Activated naive CD4-positive, alpha-beta T cell treated with anti-CD3 and anti-CD28 coated beads for 36 hours (primary cell): ENCODE results near the gene RHBDF2. TPM values are rescaled to one million over a fixed set of nuclear protein-coding genes. Genes with fewer than 3 reads are reported as not detected.

Experiments used
- CTCF ChIA-PET: fragments of 350-600 bp; sonication (Branson Sonifier 250); formaldehyde crosslinking; loops from one replicate; lab custom pipeline; 2021; ENCODE audit warnings: antibody characterized with exemption; lab: Charles Lee
- DNase-seq: peaks from one replicate; pipeline ENCODE4 v3.0.0-alpha.2; 2020
- H3K27ac Mint-ChIP-seq: one replicate; pipeline ENCODE4 v1.8.0; 2021; ENCODE audit warnings: mild to moderate bottlenecking, mixed read lengths
- H3K27me3 Mint-ChIP-seq: one replicate; pipeline ENCODE4 v1.8.0; 2021; ENCODE audit warnings: low read depth, mixed read lengths
- H3K36me3 Mint-ChIP-seq: one replicate; pipeline ENCODE4 v1.8.0; 2021; ENCODE audit warnings: low read depth, mixed read lengths
- H3K4me1 Mint-ChIP-seq: one replicate; pipeline ENCODE4 v1.8.0; 2021; ENCODE audit warnings: low read depth, mixed read lengths
- H3K4me3 Mint-ChIP-seq: one replicate; pipeline ENCODE4 v1.8.0; 2021; ENCODE audit warnings: mild to moderate bottlenecking, moderate library complexity, mixed read lengths
- H3K9me3 Mint-ChIP-seq: one replicate; pipeline ENCODE4 v1.8.0; 2021; ENCODE audit warnings: mixed read lengths
- intact Hi-C: fragments of 100-400 bp; cut with micrococcal nuclease; formaldehyde crosslinking; loops from one replicate; pipeline ENCODE4 v1.15.1; 2023
- total RNA-seq, 2 experiments: library from RNA; stranded (reverse); gene quantifications; one replicate each; pipeline ENCODE4 v1.2.3, GENCODE V29; 2021

Gene RHBDF2
- total RNA-seq, 2 experiments from 2014 or later, result 13.3 to 13.4 TPM

GRCh38 chr17:76469991-76470739 lies 31.1 kb downstream of the RHBDF2 start:
- no peak overlapping the region for H3K4me3 Mint-ChIP-seq
- no peaks in the 10 kb centered on the region for H3K27me3 Mint-ChIP-seq
- H3K4me1 Mint-ChIP-seq, result peaks cover 2% of the 10 kb centered on the region
- H3K27ac Mint-ChIP-seq, result no peak overlapping the region
- no peaks in the 10 kb centered on the region for H3K9me3 Mint-ChIP-seq
- H3K36me3 Mint-ChIP-seq, result peaks cover 3% of the 10 kb centered on the region
- CTCF ChIA-PET, result no interaction called here
- DNase-seq, result no peak
- intact Hi-C loops, result no loop called here

DNA sequence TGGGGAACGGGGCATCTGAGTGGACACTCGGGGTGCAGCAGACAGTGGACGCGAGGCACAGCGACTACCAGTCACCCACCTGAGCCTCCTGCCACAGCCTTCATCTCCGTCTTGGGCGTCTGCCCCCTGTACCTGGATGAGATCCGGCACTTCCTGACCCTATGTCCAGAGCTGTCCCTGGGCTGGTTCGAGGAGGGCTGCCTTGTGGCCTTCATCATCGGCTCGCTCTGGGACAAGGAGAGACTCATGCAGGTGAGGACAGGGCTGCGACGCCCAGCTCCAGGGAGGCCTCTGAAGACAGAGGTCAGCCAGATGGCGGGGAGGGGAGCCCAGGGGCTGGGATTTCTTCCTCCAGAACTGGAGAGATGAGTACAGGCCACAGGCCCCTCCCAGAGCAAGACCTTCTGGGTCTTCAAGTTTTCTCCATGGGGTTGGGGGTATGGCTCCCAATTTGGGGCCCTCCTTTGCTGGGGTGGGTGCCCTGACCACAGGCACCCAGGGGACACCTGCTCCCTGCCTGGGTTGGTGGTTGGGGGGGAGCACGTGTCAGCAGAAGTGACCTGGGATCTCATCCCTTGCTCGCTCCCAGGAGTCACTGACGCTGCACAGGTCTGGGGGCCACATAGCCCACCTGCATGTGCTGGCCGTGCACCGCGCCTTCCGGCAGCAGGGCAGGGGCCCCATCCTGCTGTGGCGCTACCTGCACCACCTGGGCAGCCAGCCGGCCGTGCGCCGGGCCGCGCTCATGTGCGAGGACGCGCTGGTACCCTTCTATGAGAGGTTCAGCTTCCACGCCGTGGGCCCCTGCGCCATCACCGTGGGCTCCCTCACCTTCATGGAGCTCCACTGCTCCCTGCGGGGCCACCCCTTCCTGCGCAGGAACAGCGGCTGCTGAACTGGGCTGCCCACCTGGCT lies 31.9 kb downstream of the RHBDF2 start:
- H3K27me3 Mint-ChIP-seq, result no peaks in the 10 kb centered on the region
- no peaks in the 10 kb centered on the region for H3K9me3 Mint-ChIP-seq
- H3K4me3 Mint-ChIP-seq, result no peak overlapping the region
- no peak for DNase-seq
- no peak overlapping the region for H3K27ac Mint-ChIP-seq
- H3K36me3 Mint-ChIP-seq, result peaks cover 3% of the 10 kb centered on the region
- peaks cover 2% of the 10 kb centered on the region for H3K4me1 Mint-ChIP-seq
- intact Hi-C loops, result no loop called here
- CTCF ChIA-PET, result no interaction called here

- DNase-seq, result no peak
- CTCF ChIA-PET, result interaction anchor here (5.6 kb wide), 1 partner anchor 38 kb away, joined by 58 read pairs; no protein-coding TSS in a partner anchor
- Mint-ChIP-seq H3K4me1 (peaks cover 2% of the 10 kb centered on the region), H3K4me3 (no peak overlapping the region), H3K36me3 (peaks cover 3% of the 10 kb centered on the region), H3K9me3 (no peaks in the 10 kb centered on the region), H3K27ac (no peak overlapping the region), H3K27me3 (no peaks in the 10 kb centered on the region)
- intact Hi-C loops, result no loop called here
Measured at GRCh38 chr17:76468634-76469010, 32.6 kb downstream of the RHBDF2 start.

DNA sequence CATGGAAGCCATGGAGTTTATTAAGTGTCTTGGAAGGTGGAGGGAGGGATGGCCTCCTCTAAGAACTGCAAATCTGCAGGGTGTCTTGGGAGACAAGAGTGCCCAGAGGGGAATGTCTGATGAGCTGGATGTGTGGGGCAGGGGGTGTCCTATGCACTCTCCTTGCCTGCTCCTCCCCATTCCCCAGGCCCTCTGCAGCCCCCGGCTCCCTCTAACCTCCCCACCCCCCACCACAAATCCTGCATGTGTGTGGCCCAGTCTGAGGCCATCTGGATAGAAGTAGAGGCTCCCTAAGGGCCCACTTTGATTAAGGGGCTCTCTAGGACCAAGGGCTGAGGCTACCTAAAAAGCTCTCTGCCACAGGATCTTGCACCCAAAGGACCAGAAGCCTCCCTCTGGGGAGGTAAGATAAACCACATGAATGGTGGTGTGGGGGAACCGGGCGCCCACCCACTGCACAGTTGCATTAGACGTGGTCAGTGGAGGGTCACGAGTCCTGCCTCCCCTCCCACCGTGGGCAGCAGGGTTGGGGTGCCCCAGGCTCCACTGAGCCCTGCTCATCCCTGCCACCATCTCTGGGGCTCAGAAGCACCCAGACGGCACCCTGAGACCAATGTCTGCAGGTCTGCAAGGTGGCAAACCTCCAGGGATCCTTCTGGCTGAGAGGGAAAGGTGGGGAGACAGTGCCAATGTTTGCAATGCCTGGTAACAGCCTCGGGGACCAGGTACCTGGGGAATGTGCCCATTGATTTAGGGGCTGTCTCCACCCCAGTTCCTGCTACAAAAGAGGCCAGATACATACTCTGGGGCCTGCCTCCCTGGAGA lies 33.2 kb downstream of the RHBDF2 start:
- DNase-seq, result no peak
- Mint-ChIP-seq H3K27ac (no peak overlapping the region), H3K4me1 (peaks cover 2% of the 10 kb centered on the region), H3K9me3 (no peaks in the 10 kb centered on the region), H3K4me3 (no peak overlapping the region), H3K27me3 (no peaks in the 10 kb centered on the region), H3K36me3 (no peaks in the 10 kb centered on the region)
- CTCF ChIA-PET, result interaction anchor here (0.6 to 5.6 kb wide), 11 partner anchors 9 to 74 kb away, joined by 3 to 58 read pairs (median 6); partner anchors contain the start of gene RHBDF2
- intact Hi-C loops, result no loop called here

DNA sequence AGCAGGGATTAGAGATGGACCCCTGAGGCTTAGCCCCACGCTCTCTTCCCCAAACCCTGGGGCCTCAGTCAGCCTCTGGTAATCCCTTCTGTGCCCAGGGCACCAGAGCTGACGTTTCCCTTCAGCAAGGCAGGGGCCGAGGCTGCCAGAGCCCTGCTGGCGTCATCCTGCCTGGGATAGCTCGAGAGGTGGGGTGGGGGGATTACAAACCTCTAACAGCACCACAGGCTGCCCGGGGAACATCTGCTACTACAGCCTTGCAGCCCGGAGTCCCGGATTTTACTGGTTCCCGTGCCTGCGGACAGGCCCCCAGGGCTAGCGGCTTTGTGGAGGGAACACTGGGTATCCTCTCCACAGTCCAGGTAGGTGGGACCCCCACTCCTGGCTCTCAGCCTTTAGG lies 33.9 kb downstream of the RHBDF2 start, which contains the start of gene AANAT:
TSS of gene AANAT (plus strand) at position 238 of the 400 bp plus-strand sequence. CDS start 1,144 bp downstream, outside the sequence.
- H3K27ac Mint-ChIP-seq, result no peak within 1 kb of the TSS
- CTCF ChIA-PET, result interaction anchor here (0.6 to 5.6 kb wide), 15 partner anchors 10 to 73 kb away, joined by 3 to 58 read pairs (median 5); partner anchors contain the start of genes RHBDF2 and UBE2O
- no peaks in the 10 kb centered on the region for H3K9me3 Mint-ChIP-seq
- no peaks in the 10 kb centered on the region for H3K36me3 Mint-ChIP-seq
- intact Hi-C loops, result no loop called here
- no peak for DNase-seq
- no peak within 1 kb of the TSS for H3K4me3 Mint-ChIP-seq
- H3K4me1 Mint-ChIP-seq, result peaks cover 2% of the 10 kb centered on the region
- H3K27me3 Mint-ChIP-seq, result no peaks in the 10 kb centered on the region

- CTCF ChIA-PET, result interaction anchor here (0.8 to 5.6 kb wide), 18 partner anchors 9 to 157 kb away, joined by 3 to 58 read pairs (median 4); partner anchors contain the start of genes RHBDF2 and UBE2O
- Mint-ChIP-seq H3K36me3 (no peaks in the 10 kb centered on the region), H3K27me3 (no peaks in the 10 kb centered on the region), H3K4me1 (peaks cover 2% of the 10 kb centered on the region), H3K27ac (no peak overlapping the region), H3K4me3 (no peak overlapping the region), H3K9me3 (no peaks in the 10 kb centered on the region)
- DNase-seq, result no peak
- intact Hi-C loops, result loop anchor here (1.0 kb wide), 3 partner anchors 40 to 81 kb away; no protein-coding TSS in a partner anchor
Measured at GRCh38 chr17:76466775-76467130, 34.5 kb downstream of the RHBDF2 start.

DNA sequence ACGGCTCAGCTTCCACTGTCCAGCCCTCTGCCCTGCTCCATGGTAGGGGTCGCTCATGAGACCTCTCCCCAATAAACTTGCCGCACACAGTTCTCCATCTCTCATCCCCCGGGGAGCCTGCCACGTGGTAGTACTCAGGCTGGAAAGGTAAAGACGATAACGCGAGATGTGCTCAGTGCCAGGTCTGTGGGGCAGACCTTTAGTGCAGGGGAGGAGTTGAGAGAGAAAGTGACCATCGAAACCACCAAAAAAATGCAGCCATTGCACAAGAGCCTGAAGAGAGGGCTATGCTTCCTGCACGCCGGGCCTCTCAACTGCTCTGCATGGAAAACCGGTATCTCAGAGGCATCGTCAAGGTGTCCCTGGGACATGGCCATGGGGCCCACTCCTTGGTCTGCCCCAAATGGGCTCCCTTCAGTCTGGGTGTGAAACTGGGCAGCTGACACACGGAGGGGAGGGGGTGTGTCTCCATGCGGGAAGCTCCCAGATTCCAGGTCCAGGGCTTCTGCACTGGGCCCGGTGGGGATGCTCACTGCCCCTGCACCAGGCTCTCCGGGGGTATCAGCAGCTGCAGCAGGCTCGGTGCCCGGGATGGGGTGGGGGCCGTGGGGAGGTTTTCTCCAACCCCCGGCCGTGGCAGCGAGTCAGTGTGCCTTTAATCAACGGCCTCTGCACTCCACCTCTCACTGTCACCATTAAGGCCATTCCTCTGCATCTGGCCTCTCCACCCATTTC lies 38.5 kb downstream of the RHBDF2 start:
- H3K27me3 Mint-ChIP-seq, result no peaks in the 10 kb centered on the region
- no peaks in the 10 kb centered on the region for H3K9me3 Mint-ChIP-seq
- H3K27ac Mint-ChIP-seq, result no peak overlapping the region
- no peak for DNase-seq
- peaks cover 2% of the 10 kb centered on the region for H3K4me1 Mint-ChIP-seq
- intact Hi-C loops, result no loop called here
- CTCF ChIA-PET, result interaction anchor here (0.9 to 5.6 kb wide), 5 partner anchors 37 to 54 kb away, joined by 3 to 58 read pairs (median 5); no protein-coding TSS in a partner anchor
- no peak overlapping the region for H3K4me3 Mint-ChIP-seq
- H3K36me3 Mint-ChIP-seq, result no peaks in the 10 kb centered on the region

GRCh38 chr17:76461765-76462555 lies 39.3 kb downstream of the RHBDF2 start:
- DNase-seq, result no peak
- no peaks in the 10 kb centered on the region for H3K36me3 Mint-ChIP-seq
- H3K9me3 Mint-ChIP-seq, result no peaks in the 10 kb centered on the region
- CTCF ChIA-PET, result interaction anchor here (0.6 to 1.4 kb wide), 5 partner anchors 37 to 293 kb away, joined by 3 to 6 read pairs (median 3); no protein-coding TSS in a partner anchor
- H3K27me3 Mint-ChIP-seq, result no peaks in the 10 kb centered on the region
- no peak overlapping the region for H3K27ac Mint-ChIP-seq
- intact Hi-C loops, result no loop called here
- no peak overlapping the region for H3K4me3 Mint-ChIP-seq
- H3K4me1 Mint-ChIP-seq, result peaks cover 2% of the 10 kb centered on the region

- intact Hi-C loops, result no loop called here
- no peak overlapping the region for H3K4me3 Mint-ChIP-seq
Measured at GRCh38 chr17:76459674-76460073, 41.5 kb downstream of the RHBDF2 start.

DNA sequence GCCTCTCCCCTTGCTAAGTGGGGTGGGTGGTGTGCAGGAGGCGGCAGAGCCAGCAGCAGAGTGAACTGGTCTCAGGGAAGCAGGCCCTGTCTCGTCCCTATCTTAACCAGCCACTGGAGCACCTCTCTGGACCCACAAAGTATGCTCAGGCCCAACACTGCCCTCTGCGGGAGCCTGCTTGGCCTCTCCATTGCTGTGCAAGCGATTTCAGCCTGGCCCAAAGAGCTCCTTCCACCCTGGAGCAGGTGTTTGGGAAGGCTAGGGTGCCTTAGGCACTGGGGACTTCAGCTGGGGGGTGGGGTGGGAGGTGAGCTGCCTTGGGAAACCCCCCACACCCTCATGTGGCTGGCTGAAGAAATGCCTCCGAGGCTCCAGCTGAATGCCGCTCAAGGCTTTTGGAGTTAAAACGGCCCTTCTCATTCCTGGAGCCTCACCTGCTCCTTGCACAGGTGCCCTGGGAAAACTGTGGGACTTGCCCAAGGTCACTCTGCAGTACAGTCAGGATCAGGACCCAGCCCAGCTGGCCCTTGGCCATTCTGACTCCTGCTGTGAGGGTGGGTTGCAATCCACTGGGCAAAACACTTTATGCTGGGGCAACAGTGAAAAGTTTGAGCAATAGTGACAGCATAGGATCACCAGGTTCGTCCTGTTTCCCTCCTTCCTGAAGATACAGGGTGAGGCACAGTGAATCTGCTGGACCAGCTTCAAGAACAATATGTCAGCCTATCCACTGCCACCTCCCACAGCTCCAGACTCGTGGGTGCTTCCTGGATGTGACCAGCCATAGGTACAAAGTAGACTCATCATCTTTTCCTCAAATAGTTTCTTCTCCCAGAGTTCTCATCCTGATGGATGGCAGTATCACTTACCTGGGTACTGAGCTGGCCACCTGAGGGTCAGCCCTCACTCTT lies 42.4 kb downstream of the RHBDF2 start:
- intact Hi-C loops, result loop anchor here (1.0 kb wide), 1 partner anchor 51 kb away; no protein-coding TSS in a partner anchor
- Mint-ChIP-seq H3K4me3 (no peak overlapping the region), H3K9me3 (no peaks in the 10 kb centered on the region), H3K27ac (no peak overlapping the region), H3K4me1 (no peaks in the 10 kb centered on the region), H3K27me3 (no peaks in the 10 kb centered on the region), H3K36me3 (no peaks in the 10 kb centered on the region)
- DNase-seq, result peak; percentile 35
- CTCF ChIA-PET, result interaction anchor here (0.6 to 2.8 kb wide), 10 partner anchors 10 to 655 kb away, joined by 3 to 14 read pairs (median 4); no protein-coding TSS in a partner anchor

More at GRCh38 chr17:76459674-76460073, 41.5 kb downstream of the RHBDF2 start:
- Mint-ChIP-seq H3K27ac (no peak overlapping the region), H3K36me3 (no peaks in the 10 kb centered on the region), H3K9me3 (no peaks in the 10 kb centered on the region), H3K4me1 (no peaks in the 10 kb centered on the region), H3K27me3 (no peaks in the 10 kb centered on the region)
- no peak for DNase-seq
- CTCF ChIA-PET, result interaction anchor here (0.6 to 2.8 kb wide), 8 partner anchors 11 to 296 kb away, joined by 3 to 14 read pairs (median 6); no protein-coding TSS in a partner anchor
